Measurements from ENCODE around the gene DPP10.

Gene DPP10

DNA sequence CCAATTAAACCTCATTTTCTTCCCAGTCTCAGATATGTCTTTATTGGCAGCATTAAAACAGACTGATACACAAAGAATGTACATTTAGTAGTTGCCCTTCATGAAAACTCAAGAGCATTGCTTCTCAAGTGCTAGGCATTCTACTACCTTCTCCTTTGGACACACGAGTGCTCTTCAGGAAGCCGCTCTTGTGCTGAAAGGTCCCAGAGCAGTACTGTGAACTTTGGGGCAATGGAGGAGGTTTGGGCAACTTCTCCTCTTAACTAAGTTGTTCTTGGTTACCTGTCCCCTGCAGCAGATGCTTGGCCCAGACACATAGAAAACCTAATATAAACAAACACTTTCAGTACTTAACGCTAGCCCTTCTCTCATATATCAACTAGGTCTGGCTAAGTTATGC is 362.8 kb downstream of the DPP10 start:
- no peak for DNase-seq (ENCODE audit: low read depth in 2 of 2)

DNA sequence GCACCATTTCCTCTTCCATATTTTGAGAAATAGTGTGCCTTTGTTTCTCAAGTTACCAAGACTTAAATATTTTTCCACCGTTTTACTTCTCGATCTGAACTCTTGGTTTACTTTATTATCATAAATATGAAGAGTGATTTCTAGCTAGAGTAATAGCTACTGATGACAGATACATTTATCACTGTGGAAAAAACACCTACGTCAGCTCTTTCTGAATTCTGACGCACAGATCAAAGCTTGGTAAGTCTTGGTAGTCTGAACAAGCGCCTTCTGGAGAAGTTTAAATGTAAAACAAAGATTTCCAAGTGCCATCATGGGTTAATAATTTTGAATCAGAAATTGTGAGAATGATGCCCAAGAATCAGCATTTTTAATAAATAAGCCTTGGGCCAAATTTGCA is 367.7 kb downstream of the DPP10 start:
- no peak for DNase-seq (ENCODE audit: low read depth in 2 of 2)

DNA sequence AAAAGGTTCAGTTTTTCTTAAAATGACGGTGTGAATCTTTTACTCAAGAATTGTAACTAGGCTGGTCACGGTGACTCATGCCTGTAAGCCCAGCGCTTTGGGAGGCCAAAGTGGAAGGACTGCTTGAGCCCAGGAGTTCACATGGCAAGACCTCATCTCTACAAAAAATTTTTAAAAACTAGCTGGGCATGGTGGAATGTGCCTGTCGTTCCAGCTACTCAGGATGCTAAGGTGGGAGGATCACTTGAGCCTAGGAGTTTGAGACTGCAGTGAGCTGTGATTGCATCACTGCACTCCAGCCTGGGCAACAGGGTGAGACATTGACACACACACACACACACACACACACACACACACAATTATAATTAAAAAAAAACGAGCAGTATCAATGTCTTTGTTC is 369.8 kb downstream of the DPP10 start:
- no peak for DNase-seq (ENCODE audit: low read depth in 2 of 2)

DNA sequence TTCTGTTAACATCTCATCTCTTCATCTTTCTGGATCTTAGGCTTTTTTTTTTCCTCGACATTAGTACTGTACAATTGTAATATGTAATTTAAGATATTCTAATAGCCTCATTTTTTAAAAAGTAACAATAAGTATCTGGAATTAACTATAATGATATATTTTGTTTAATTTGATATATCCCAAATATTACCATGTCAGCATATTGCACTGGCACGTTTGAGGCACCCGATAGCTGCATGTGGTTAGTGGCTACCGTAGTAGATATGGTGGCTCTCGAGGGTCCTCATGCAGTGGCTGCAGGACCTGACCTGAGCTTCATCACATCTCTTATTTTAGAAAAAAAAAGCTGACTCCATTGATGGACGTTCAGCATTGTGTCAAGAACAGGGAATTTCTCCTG is 371.9 kb downstream of the DPP10 start:
- no peak for DNase-seq (ENCODE audit: low read depth in 2 of 2)

DNA sequence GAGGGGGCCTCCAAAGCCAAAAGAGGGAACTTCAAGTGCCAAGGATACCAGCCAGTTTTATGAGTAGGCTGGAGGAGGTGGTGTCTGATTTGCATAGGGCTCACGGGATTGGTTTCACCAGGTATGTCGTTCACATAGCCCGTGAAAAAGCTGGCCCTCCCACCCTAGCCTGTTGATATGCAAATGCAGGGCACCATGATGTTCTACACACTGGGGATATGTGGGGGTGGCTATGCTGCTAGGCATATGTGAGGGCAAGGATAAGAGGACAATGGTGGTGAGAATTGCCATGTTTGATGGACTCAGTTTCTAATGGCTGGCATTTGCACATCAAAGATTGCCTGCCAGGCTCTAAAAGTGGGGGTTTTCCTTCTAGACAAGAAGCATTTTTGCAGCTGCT is 378.6 kb downstream of the DPP10 start:
- DNase-seq (ENCODE audit: low read depth in 2 of 2): no peak

DNA sequence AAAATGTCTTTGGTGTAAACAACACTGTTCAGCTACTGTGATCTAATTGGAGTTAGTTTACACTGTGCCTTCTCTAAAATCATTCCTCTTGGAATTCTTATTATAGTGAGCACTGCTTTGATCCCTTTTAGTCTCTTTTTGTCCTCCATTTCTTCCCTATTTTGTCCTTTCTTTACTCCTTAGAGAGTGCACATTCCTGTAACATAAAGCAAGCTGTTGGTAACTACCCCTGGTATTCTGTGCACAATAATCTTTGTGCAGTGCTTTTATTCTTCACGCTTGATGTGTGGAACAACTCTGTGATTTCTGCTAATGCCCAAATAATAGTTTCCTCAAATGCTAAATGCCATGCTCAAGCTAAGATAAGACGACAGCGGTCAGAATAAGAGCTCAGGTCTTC is 401.5 kb downstream of the DPP10 start:
- DNase-seq (ENCODE audit: low read depth in 2 of 2): no peak

DNA sequence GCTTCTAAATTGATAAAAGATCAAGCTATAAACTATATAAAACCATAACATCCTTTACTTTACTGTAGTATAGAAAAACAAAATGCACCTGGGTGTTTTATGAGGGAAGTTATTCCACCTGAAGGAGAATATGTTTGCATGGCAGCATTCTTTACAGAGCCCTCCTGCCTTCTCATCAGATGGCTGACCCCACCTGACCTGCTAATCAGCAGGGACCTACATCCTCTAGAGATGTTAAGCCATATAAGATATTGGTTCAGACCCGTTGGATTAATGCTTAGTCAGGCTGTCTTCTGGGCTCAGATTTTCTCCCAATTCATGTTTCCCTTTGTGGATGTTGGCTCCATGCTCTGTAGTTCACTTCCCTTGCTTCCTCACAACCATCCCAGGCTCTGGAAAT is 414.8 kb downstream of the DPP10 start:
- no peak for DNase-seq (ENCODE audit: low read depth in 2 of 2)

DNA sequence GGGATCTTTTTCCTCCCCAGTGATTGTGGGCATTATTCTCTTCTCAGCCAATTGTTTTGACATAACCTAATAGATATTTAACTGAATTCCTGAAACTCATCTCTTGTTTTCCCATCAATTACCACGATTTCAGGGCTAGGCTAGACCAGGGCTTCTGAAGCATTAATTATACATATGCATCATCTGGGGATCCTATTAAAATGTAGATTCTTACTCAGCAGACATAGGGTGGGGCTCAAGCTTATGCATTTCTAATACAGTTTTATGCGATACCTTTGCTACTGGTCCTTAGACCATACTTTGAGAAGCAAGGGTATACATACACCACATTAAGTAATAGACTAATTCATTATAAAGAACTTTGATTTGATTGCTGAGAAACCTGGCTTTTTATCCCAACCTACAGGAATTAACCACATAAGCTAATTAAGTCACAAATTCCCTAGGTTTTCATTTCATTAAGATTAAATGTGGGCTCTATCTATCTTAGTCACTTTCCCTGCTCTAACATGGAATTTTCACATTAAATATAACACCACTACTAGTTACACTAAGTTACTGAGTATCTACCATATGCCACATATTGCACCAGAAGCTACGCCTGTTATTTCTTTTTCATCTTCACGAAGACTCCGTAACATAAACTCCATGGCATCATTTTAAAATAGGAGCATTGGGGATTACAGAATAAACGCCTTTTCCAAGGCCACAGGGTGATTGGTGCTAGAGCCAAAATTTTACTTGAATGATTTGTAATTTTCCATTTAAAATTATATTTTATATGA is 417.5 kb downstream of the DPP10 start:
- DNase-seq (ENCODE audit: low read depth in 2 of 2): no peak

DNA sequence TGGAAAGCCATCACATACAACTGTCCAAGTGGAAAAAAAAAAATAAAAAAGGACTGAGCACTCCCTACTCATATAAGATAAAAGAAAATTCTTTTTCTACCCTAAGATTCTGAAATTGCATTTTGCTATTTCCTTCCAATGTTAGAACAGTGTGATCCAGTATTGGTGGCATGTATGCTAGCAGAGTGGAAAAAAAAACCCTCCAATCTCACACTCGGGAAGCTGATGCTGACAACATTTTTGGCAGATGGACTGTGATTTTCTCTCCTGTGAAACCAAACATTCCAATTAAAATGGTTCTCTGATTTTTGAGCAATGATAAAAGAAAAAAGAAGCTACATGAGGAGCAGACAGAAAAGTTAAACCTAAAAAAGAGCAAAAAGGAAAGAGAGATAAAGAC is 419.8 kb downstream of the DPP10 start:
- DNase-seq (ENCODE audit: low read depth in 2 of 2): no peak

DNA sequence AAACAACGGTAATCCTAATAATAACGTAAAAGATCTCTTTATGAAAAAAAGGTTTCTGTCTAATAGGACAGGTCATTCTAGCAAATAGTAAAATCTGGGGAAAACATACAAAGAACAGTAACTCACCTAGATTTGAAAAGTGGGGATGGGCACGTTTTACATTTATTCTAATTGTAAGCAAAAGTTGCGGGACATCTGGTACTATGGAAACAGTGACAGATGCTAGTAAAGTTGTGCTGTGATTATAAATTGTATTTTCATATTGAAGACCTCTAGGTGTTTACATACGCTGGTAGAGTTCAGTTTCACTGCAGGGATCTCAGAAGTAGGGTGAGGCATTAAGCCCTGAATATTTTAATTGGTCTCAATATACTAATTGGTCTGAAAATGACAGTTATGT is 422.5 kb downstream of the DPP10 start:
- no peak for DNase-seq (ENCODE audit: low read depth in 2 of 2)

DNA sequence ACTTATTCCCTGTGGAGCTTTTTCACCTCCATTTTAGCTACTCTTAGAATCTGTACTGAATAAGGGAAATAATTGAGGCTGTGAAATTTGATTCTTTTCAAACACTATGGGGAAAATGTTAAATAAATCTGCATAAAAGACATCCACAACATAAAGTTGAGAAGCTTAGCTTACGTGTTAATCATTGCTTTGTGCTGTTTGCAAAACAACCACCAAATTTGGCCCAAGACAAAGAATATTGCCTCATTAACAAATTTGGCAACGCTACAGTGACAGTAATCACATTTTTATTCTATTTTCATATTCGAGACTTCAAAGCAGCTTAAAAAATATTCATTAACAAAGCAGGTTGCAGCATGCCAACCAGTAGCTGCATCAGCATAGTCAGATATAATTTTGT is 437.6 kb downstream of the DPP10 start:
- DNase-seq (ENCODE audit: low read depth in 2 of 2): no peak

DNA sequence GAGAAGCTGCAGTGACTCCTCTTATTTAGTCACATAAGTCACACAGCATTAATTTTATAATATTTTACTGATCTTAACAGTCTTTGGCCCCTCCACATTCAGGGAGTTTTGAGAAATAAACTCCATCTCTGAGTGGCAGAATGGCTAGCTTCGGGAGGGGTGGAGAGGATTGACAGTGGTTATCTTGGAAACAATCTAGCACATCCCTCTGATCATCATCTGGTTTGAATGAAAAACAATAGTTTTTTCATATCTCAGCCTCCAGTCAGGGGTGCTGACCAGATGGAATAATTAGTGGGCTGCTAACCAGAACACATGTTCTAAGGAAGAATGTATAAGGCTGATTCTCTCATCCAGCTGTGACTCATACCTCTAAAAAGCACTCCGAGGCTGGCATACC is 477.5 kb downstream of the DPP10 start:
- DNase-seq (ENCODE audit: low read depth in 2 of 2): no peak

DNA sequence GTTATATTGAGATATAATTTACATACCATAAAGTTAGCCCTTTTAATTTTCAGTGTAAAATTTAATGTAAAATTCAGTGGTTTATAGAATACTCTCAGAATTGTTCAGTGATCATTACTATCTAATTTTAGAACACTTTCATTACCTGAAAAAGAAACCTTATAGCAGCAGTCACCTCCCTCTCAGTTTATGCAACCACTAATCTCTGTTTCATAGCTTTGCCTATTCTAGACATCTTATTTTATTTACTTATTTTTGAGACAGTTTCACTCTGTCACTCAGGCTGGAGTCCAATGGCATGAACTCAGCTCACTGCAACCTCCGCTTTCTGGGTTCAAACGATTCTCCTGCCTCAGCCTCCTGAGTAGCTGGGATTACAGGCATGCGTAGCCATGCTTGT is 479.6 kb downstream of the DPP10 start:
- DNase-seq (ENCODE audit: low read depth in 2 of 2): no peak

DNA sequence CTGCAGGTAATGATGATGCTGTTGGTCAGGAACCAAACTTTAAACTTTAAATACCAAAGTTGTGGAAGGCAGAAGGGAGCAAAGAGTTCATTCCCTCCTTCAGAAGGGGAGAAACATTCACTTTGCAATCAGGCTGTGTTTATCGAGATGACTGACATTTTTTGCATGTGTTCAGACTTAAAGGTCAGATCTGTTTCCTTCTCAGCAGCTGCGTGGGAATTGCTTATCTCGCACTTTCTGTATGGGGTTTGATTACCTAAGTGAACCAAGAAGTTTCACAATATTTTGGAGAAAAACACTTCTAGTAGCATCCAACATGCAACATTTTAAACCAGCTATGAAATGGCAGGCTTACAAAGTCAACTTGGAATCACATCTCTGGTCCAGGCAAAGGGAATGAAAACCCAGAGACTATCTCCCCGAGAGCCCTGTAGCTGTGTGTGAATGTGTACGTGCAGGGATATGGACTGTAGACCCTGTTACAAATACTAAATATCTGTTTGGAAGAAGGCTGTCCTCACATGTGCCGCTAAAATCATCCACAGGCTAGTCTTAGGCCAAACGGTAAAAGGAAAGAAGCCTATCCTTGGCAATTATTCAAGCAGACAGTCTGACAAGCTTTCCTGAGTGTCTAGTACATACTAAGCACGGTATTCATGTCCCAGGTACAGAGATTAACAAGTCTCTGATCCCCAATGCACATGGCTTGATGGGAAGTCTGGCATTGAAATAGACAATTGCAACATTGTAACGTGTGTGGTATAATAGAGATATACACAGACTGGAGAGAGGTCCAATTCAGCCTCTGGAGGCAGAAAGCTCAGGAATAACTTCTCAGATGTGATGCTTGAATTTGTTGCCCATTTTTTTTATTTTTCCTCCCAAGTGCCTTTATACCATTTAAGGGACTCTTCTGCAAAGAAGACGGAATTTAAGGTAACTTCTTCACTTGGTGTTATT is 483.1 kb downstream of the DPP10 start:
- no peak for DNase-seq (ENCODE audit: low read depth in 2 of 2)

DNA sequence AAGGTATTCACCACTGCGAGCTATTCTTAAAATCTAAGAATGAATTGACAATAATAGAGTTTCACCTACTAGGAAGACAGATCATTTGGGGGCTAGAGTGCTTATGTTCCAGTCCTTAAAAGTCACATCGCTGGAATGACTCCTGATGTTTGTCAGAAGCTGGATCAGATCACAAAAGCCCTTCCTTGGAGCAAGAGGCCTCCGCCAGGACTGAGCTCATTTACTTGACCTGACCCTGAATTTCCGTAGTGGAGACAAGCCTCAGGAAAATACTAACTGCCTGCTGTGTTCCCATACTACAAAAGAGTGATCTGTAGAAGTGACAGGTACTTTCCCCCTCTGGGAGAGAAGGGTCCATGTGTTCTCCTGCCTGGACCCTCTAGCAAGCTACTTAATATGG is 483.9 kb downstream of the DPP10 start:
- no peak for DNase-seq (ENCODE audit: low read depth in 2 of 2)

DNA sequence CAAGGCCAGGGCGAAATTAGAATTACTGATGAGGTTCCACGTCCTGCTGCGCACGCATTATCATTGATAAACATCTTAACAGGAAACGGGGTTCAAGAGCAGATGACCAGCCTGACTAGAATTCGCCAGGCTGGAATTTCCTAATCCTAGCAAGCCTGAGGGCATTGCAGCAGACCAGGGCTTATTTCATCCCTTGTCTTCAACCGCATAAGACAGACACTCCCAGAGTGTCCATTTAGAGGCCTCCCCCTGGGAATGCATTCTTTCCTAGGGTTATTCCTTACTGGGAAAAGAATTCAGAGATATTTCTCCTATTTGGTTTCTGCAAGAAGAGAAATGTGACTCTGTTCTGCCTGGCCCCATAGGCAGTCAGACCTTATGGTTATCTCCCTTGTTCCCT is 486.8 kb downstream of the DPP10 start:
- no peak for DNase-seq (ENCODE audit: low read depth in 2 of 2)

DNA sequence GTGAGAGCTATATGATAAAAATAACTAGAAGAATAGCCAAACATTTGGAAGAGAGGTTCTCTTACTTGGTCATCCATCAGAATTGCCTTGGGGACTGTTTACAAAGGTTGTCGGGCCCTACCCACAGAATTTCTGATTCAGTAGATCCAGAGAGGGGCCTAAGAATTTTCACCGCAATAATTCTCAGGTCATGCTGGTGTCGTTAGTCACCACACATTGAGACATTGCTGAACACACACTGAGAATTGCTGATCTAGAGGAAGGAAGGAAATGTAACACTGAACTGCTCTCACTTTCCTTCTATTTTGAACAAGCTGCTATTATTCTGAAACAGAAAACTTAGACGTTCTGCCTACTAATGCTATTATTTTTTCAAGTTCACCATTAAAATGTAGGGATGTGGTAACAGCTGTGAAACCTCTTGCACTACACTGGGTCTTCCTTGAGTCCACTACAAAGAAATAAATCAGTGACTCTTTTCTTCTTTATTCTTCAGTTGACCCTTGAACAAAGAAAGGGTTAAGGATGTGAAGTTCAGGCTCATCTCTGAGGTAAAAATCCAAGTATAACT is 491.3 kb downstream of the DPP10 start:
- DNase-seq (ENCODE audit: low read depth in 2 of 2): no peak

DNA sequence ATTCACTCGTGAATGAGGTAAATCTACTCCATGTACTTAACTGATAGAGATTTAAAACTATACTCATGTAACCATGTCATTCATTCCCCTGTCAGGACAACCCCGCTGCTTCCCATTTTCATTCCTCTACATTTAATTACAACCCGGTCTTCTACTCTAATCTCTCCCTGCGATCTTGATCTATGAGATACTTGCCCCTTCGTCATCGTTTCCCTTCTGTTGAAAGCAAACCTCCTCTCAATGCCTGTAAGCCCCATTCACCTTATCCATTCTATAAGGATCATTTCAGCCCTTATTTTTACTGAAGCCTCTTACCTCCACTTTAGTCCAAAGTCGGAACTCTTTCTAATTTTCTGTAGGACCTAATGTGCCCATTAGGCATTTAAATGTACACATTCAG is 492.6 kb downstream of the DPP10 start:
- DNase-seq (ENCODE audit: low read depth in 2 of 2): no peak

DNA sequence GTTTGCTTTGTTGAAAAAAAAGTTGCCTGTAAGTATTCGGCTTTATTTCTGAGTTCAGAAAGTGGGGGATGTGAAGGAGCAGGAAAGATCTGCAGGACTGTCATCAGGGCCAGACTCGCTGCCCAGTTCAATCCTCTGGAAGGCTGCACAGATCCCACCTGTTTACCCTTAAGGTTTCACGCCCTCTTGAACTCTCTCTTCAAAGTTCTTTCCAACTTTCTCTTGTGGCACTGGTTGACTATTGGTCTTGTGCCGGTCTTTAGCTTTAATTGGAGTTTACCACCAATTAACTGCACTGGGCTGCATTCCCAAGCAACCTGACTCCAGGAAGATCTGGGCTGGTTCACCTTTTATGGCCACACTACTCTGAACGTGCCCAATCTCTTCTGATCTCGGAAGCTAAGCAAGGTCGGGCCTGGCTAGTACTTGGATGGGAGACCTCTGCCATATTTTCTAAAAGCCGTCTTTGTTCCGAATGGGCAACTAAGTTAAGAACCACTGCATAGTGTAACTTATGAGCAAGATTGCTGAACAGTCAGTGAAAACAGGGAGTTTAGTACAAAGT is 495.0 kb downstream of the DPP10 start:
- DNase-seq (ENCODE audit: low read depth in 2 of 2): no peak

DNA sequence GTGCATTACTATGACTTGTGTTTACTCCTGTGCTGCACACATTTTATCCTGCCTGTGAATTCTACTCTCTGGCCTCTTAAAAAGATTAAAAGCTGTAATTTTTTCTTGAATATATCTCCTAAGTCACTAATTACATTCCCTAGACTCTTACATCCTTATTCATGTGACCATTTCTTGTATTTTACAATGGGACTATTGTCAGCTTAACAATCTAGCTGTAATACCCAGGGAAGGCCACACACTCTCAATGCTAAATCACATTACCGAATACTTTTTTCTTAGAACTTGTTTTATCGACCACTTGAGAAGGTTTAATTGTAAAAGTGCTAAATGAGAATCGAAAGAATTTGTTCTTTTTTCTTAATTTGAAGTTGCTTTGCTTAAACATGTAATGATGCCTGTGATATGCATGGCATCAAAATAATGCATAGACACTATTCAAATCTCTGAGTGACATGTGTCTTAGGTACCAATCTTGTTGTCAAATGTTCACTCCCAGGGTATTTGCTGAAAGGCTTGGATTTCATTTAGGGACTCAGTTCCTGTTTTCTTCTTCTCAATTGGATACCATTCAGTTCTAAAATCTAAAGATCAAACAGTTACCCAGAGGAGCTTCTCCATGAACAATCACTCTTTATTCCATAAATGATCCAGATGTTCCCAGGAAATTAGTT is 498.5 kb downstream of the DPP10 start:
- DNase-seq (ENCODE audit: low read depth in 2 of 2): no peak

DNA sequence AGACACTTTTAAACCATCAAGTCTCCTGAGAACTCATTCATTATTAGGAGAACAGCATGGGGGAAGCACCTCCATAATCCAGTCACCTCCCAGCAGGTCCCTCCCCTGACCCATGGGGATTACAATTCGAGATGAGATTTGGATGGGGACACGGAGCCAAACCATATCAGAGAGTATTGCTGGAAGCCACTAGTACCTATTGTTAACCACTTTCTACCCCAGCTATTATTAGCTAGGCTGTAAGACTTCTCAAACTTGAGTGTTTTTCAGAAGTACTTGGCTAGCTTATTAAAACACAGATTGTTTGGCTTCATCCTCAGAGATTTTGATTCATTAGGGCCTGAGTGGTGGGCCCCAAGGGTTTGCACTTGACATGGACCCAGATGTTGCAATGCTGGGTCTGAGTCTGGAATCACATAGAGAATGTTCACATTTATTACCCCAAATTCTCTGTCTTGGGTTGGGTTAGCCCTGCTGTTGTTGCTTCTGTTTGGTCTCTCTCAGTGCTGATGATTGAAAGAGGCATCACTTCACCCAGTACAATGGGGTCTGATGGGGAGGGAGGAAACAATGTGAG is 506.9 kb downstream of the DPP10 start:
- no peak for DNase-seq (ENCODE audit: low read depth in 2 of 2)

DNA sequence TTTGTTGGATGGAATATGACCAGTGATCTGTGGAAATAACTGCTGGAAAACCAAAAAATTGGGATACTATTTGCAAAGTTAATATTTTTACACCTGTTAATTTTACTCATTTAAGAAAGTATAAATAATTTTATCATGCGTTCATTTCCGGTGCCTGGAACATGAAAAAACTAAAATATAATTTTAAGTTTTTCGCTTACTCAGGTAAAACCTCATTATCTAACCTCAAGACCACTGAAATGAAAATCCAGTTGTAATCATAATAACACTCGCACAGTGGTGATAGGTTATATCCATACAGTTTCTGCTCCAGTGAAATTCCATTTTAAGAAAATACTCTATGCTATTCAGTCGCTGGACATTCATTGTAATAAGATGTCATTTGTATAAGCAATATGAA is 517.9 kb downstream of the DPP10 start:
- no peak for DNase-seq (ENCODE audit: low read depth in 2 of 2)
